NK-92 (cell line): ENCODE data around the gene SRF.

Experiments
- DNase-seq: peaks from one replicate; lab custom pipeline; 2025; ENCODE audit not compliant: unreplicated experiment; lab: John Stamatoyannopoulos, UW

Gene SRF

DNA sequence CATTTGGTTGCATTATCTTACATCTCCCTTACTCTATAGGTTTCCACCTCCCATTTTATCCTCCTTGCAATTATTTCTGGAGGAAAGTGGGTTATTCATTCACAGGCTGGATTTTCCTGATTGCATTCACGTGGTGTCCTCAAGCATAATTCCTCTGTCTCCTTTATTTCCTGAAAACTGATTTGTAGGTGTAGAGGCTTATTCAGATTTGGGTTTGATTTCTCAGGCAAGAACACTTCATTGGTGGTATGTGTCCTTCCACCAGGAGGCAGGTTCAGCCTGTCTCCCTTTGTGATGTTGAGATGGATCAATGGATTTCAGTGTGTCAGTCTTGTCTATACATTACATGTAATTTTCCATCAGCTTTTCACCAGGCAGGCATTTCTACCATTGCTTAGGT lies 40.9 kb downstream of the SRF start:
- no peak for DNase-seq

DNA sequence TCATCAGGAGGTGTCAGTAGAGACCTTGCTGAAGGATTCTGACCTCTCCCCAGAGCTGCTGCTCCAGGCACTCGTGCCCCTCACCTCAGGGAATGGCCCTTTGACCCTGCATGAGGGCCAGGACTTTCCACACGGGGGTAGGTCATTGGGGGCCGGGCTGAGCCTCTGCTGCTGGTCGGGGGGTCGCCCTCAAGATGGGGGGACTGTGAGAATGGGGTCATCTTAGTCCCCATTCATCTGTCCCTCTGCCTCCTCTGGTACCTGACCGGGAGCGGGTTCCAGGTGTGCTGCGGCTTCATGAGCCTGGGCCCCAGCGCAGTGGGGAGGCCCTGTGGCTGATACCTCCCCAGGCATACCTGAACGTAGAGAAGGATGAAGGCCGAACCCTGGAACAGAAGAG lies 42.4 kb downstream of the SRF start:
- no peak for DNase-seq

DNA sequence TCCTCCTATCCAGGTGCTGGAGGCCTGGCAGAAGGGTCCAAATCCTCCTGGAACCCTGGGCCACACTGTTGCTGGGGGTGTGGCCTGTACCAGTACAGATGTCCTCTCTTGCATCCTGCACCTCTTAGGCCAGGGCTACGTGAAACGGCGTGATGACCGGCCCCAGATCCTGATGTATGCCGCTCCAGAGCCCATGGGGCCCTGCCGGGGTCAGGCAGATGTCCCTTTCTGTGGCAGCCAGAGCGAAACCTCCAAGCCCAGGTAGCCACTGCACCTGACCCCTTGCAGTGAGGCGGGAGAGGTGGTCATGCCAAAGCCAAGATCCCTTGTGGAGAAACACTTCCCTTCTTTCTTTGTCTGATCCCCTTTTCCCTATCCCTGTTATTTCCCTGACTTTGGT lies 44.0 kb downstream of the SRF start:
- no peak for DNase-seq

DNA sequence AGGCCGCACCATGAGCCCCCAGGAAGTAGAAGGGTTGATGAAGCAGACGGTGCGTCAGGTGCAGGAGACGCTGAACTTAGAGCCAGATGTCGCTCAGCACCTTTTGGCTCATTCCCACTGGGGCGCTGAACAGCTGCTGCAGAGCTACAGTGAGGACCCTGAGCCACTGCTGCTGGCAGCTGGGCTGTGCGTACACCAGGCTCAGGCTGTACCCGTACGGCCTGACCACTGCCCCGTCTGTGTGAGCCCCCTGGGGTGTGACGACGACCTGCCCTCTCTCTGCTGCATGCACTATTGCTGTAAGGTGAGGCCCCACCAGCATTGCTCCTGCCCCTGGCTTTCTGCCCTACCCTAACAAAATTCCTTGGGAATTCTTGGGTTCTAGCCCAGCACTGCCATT lies 45.1 kb downstream of the SRF start:
- no peak for DNase-seq

DNA sequence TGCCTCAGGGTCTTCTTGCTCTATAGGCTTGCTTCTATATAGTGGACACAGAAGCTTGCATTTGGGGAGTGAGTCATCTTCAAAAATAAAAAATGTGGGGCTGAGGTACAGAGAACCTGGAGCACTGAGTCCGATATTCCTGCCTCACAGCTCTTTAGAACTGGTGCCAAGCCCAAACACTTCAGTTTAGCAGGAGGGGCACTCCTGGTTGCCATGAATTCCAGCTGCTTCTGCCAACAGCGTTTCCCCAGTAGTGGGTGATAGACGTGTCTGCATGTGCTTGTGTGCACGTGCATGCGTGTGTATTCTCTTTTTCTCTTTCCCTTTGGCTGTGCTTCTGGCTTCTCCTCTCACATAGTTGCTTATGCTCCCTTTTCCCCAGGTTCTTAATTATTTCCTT lies 46.3 kb downstream of the SRF start:
- no peak for DNase-seq

DNA sequence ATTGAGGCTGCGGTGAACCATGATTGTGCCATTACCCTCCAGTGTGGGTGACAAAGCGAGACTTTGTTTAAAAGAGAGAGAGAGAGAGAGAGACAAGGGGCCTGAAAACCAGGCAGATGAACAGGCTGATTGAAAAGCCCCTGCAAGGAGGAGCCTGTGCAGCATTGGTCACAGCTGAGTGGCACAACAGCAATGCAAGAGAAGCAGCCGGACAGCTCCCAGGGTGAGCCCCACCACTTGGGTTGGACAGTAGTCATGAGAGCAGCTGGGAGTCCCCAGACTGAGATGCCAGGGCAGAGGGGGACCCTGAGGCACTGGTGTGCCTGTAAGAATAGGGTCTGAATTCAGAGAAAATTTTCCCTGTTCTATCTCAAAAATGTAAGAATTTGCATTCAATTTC lies 48.0 kb downstream of the SRF start:
- DNase-seq, result no peak

DNA sequence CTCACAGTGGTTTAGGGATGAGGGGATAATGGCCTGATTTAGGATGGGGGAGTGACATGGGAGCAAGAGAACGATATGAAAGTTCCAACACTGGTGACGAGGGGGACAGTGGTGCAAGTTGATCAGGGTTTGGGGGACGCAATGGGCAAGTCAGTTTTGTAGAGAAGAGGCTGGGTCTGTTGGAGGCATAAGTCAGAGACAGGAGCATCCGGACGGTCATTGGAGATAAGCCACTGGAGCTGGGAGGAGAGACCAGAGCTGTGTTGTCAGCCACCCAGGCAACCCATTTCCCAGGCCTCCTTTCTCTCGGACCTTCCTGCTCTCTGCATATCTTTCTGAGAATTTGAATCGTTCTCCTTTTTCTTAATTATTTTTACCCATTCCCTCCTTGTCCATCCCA lies 48.7 kb downstream of the SRF start:
- DNase-seq, result no peak

DNA sequence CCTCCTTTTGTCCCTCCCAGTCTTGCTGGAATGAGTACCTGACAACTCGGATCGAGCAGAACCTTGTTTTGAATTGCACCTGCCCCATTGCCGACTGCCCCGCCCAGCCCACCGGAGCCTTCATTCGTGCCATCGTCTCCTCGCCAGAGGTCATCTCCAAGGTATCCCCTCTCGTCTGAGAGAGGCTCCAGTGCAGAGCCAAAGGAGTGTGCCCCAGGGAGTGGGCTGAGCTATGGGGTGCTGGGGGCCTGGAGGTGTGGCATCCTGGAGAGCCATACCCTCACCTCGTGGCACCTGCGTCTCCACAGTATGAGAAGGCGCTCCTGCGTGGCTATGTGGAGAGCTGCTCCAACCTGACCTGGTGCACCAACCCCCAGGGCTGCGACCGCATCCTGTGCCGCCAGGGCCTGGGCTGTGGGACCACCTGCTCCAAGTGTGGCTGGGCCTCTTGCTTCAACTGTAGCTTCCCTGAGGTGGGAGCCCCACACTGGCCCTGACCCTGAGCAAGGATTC lies 49.4 kb downstream of the SRF start:
- no peak for DNase-seq

DNA sequence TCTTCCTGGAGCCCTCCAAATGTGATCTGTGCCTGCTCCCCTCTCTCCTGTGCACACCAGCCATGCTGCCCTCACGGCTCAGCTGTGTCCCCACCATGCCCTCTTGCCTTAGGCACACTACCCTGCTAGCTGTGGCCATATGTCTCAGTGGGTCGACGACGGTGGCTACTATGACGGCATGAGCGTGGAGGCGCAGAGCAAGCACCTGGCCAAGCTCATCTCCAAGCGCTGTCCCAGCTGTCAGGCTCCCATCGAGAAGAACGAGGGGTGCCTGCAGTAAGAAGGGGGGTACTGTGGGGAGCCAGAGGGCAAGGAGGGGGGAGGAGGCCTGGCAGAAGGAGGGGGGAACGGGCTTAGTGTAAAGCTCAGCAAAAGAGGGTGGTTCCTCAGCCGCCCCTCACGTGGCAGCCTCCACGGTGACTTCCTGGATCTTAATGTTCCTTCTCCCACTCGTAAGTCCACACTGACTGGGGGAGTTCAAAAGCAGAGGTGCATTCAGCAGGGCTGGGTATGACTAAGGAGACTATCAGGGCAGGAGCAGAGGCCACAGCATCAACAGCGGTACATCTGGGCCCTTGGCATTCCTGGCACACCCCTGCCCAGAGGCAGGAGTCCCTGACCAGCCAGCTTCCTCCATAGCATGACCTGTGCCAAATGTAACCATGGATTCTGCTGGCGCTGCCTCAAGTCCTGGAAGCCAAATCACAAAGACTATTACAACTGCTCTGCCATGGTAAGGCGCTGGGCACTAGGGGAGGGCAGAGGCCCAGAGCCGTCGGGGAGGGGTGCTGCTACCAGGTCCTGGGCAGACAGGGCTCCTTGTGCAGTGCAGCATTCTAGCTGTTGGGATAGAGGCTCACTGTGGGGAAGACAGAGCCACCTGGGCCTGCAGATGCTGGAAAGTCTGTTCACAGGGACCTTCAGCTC lies 50.2 kb downstream of the SRF start:
- DNase-seq, result no peak

DNA sequence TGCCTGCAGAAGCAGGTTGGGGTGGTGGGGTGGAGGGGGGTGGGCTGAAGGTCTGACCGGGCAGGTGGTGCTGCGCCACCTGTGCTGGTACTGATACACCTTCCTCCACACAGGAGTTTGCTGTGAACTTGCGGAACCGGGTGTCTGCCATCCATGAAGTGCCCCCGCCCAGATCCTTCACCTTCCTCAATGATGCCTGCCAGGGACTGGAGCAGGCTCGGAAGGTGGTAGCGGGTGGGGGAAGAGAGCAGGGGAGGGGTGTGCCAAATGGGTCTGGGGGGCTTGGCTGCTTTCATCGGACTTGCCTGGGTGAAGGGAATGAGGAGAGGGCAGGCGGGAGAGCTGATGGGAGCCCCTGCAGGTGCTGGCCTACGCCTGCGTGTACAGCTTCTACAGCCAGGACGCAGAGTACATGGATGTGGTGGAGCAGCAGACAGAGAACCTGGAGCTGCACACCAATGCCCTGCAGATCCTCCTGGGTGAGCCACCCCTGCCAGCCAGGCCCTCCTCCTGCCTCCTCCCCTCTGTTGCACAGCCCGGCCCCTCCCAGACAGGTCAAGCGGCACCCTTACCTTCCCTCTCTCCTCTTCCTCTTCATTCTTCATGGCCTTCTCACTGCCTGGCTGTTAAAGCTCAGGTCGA lies 51.5 kb downstream of the SRF start:
- DNase-seq, result no peak

DNA sequence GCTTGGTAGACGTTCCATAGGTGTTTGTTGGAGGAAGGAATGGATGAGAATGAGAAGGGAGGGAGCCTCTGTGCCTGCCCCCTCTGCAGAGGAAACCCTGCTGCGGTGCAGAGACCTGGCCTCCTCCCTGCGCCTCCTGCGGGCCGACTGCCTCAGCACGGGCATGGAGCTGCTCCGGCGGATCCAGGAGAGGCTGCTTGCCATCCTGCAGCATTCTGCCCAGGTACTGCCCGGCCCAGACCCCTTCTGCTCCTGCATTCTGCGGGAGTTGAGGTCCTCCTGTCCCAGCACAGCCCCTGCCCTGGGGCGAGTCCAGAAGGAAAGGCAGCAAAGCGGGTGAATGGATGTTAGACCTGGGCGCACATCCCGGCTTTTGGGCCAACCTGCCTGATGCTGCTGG lies 52.1 kb downstream of the SRF start:
- no peak for DNase-seq

DNA sequence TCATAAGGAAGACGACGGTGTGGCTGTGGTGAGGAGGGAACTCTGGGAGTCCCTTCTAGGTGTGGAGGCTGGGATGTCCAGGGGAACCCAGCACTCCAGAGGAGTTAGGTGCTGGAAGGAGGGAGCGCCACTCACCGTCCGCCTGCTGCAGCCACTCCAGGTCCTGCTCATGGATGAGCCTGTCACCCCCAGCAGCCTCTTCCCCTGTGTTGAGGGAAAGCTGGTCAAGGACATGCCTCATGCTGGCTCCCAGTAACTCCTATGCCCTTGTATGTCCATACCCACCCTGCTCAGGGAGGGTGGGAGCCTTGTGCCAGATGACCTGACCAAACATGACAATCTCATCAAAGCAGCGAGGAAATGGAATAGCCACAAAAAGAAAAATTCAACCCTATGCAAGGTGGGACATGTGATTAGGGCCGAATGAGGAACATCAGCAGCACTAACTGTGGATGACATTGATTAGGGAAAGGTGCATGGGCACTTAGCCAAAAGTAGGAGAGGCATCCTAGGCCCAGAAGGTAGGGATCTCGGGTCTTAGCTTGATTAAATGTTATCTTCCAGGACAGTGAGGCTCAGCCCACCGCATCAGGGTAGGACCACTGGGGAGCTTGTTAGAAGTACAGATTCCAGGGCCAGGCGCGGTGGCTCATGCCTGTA lies 55.3 kb downstream of the SRF start:
- DNase-seq, result no peak

DNA sequence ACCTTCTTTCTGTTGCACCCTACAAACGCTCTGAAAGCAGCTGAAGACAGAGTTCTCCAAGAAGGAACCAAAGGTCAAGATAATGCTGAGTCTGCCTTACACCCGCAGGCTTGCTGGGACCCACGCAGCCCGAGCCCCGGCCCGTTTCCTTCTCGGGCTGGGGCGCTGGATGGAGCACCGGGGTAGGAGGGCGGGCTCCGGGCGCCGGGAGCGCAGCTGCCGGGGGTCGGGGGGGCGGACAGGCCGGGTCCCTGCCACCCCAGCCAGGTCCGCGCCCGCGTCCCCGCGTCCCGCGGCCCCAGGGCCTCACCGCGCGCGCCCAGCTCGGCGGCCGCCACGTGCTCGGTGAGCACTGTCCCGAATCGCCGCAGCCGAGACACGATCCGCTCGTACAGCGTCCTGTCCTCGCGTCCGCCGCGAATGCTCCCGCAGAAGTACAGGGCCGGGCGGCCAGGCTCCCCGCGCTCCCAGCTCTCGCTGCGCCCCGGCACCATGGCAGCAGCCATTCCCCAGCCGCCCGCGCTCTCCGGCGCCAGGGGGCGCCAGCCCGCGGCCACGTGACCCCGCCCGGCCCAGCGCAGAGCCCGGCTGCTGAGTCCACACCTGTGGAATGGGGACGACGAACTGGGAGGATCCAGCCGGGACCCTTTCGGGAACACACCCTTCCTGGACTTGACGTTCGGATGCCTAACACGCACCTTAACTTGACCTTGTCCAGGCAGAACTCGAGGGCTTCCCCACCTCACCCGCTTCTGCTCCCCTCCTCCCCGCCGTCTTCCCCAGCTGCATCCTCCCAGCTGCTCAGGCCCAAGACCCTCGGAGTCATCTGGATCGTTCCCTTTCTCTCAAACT lies 58.1 kb downstream of the SRF start, which contains the start of gene DNPH1:
Gene DNPH1, minus strand, starts transcription at position 531 of the 852 bp plus-strand sequence. Its CDS starts 25 bp downstream, at position 506.
- DNase-seq, result no peak

DNA sequence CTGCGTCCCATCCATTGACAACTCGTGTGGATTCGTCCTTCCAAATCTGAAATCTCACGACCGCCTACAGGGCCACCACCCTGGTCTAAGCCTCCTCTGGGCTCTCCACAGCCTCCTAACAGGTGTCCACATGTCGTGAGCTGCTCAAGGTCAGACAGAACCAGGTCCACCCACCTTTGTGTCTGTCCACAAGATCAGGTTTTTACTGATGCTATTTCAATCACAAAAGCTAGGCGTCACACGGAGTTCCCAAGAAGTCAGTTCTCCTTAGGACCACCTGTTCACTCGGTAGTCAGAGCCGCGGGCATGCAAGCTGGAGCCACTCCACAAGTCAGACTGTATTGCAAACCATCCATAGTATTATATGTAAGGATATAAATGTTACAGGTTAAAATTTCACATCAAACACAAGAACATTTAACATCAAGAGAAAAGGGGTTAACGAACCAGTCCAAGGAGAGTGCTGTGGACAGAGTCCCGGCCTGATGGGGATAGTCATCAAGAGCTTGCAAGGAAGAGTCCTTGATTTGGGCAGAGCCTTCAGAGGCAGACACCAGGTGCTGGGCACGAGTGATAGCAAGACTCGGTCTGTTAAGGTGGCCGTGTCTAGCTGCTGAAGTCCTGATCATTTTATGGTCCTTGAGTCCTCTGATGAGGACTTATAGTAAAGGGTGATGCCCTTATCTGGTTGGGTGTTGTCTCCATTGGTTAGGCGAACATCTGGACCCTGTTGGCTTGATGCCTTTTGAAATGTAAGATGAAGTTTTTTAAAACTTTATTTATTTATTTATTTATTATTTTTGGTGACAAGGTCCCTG lies 58.9 kb downstream of the SRF start:
- DNase-seq, result no peak

DNA sequence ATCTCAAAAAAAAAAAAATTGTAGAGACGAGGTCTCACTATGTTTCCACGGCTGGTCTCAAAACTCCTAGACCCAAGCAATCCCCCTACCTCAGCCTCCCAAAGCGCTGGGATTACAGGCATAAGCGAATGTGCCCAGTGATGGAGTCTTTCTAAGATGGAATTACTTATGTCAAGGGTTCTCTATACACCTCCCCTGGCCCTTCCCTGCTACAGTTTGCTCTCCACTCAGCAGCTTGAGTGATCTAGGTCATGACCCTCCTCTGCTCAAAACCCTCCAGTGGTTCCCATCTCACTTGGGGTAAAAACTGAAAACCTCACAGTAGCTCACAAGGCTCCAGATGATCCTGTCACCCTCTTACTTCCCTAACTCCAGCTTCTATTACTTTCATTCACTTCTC lies 60.0 kb downstream of the SRF start:
- DNase-seq, result no peak
